T-helper 9 cell (primary cell): ENCODE data around the gene C17orf75.
"Not testable (repeated sequence)": the region's sequence is repeated elsewhere in the genome, so short reads cannot be mapped to it uniquely, and the experiment has no call there.

Experiments
- DNase-seq: peaks from one replicate; pipeline ENCODE4 v3.0.0-alpha.2; 2020

C17orf75 gene

GRCh38 chr17:32342603-32343325, 791 bp upstream of the C17orf75 start:
- DNase-seq: no peak

DNA sequence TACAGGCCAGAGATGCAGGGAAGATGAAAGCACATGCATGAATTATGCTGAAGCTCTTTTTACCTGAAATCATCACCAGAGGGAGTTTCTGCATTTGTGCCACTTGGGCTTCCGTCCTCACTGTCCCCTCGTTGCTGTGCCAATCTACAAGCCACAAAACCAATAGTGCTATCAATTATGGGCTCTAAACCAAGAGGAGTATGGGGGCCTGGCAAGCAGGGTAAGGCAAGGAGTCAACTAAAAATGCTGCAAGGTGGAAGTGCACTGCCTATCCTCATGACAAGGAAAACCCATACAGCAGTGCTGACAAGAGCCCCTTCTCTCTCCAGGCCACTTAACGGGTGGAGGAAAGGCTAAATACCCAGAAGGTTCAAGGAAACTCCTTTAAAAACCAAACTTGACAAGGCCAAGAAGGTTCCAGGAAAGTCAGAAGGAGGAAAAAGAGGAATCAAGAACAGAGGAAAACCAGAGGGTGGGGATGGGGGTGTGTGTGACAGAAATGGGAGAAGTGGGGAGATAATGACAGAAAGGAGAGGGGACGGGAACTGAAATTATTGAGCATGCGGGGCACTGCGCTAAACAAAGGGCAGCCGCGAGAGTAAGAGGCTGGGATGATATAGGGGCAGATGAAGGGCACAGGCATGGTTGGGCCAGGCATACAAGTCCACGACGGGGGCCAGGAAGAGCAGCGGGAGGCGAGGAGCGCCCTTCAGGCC, 674 bp downstream of the C17orf75 start:
- DNase-seq: peak; percentile 30

- DNase-seq: no peak
Measured at GRCh38 chr17:32335687-32336086, 6.3 kb downstream of the C17orf75 start.

- DNase-seq: no peak
Measured at GRCh38 chr17:32335046-32335445, 6.9 kb downstream of the C17orf75 start.

GRCh38 chr17:32333187-32333586, 8.8 kb downstream of the C17orf75 start:
- no peak for DNase-seq

GRCh38 chr17:32331243-32332040, 10.5 kb downstream of the C17orf75 start:
- DNase-seq: no peak

DNA sequence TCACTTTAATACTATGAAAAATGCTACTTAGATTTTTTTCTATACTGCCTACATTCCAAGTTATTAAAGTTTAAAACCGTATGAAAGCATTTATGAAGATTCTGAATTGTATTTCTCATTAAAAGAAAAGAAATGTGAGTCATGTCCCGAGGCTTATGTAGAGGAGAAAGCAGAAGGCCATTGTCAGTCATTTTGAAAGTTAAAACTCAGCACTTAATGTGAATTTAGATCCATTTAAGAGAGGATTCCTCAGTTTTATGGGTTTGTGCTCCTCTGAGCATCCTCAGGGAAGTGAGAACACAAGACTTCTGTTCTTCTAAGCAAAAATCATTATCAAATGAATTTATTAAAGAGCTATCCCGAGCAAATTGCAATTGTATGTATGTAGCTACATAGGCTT, 11.8 kb downstream of the C17orf75 start:
- DNase-seq: no peak

- no peak for DNase-seq
Measured at GRCh38 chr17:32327911-32328310, 14.1 kb downstream of the C17orf75 start.

DNA sequence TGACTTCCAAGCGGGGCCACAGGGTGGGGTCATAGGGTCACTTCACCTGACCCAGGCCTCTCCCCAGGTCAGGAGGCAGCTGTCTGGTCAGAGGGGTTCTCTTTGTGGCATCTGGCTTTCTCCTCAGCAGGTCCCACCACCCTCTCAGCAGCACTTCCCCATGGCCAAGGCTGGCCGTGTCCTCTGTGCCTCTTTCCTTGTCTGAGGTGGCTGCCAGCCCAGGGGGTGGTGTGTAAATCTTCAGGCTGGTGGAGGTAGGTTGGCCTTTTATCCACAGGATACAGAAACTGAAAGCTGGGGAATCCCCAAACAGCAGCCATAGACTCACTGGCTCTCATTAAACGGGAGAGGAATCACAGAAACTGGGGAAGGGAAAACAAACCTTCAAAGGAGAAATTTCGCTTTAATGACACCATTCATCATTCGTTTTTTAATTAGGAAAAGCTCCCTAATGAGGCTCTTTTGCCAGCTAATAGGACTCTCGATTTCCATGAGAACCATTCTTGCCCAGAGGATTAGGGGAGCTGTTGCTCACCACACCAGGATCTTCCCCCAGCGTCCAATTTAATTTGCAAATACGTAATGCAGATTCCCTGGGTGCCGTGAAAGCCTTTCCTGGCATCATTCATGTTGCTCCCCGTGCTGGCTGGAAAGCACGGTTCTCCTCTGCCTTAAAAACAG, 18.0 kb downstream of the C17orf75 start:
- no peak for DNase-seq

- no peak for DNase-seq
Measured at GRCh38 chr17:32323046-32323445, 18.9 kb downstream of the C17orf75 start.

DNA sequence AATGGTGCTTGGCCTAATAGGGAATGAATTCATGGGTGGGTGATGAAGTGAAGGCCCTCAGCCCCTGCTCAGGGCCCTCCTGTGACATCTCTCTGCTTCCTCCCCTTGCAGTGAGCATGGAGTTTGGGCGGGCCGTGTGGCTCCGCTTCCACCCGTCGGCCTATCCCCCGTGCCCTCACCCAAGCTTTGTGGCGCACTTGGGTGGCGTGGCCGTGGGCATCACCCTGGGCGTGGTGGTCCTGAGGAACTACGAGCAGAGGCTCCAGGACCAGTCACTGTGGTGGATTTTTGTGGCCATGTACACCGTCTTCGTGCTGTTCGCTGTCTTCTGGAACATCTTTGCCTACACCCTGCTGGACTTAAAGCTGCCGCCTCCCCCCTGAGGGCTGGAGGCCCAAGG, 21.1 kb downstream of the C17orf75 start:
- no peak for DNase-seq

DNA sequence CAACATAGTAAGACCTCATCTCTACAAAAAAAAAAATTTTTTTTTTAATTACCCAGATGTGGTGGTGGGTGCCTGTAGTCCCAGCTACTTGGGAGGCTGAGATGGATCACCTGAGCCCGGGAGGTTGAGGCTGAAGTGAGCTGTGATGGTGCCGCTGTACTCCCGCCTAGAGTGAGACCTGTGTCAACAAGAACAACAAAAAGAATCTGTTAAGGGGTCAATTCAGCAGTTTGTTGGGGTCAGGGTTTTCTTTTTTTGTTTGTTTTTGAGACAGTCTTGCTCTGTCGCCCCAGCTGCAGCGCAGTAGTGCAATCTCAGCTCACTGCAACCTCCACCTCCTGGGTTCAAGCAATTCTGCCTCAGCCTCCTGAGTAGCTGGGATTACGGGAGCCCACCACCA, 21.9 kb downstream of the C17orf75 start:
- not testable (repeated sequence) for DNase-seq

DNA sequence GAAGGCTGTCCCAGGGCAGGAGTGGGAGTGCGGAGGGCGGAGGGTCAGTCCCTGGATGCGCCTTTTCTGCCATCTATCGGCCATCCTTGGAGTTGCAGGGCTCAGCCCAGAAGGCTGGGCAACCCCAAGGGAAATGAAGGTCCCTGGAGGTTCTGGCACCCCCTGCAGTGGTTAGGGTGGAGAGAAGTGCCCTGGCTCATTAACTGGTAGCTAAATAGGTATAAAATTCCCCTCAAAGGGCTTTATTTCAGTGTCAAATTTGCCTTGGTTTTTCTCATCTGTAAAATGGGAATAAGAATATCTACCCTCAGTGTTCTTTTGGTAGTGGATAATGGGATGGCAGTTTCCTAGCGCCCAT, 22.4 kb downstream of the C17orf75 start:
- DNase-seq: peak; percentile 68

DNA sequence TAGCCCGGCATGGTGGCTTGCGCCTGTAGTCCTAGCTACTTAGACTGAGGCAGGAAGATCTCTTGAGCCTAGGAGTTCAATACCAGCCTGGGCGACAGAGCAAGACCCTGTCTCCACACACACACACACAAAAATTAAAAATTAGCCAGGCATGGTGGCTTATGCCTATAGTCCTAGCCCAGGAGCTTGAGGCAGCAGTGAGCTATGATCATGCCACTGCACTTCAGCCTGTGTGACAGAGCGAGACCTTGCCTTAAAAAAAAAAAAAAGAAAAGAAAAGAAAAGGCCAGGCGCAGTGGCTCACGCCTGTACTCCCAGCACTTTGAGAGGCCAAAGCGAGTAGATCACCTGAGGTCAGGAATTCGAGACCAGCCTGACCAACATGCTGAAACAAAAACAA, 23.9 kb downstream of the C17orf75 start:
- no peak for DNase-seq

DNA sequence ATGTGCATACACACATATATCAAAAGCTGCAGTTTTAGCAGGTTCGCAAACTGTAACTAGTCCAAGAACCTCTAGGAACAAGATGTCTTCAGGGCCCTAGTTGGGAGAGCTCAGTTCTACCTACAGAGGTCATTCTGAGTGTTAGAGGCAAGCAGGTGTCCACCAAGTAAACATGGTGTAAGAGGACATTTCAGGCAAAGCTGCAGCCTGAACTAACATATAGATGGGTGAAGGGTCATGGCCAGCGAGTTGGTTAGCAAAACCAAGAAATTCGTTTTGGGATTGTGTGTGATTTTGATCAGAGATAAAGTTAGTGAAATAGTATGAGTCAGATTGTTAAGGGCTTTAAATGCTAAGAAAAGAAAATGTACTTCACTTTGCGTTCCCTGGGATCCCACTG, 24.6 kb downstream of the C17orf75 start:
- DNase-seq: no peak

GRCh38 chr17:32316653-32317052, 25.3 kb downstream of the C17orf75 start:
- DNase-seq: not testable (repeated sequence)

- DNase-seq: no peak
Measured at GRCh38 chr17:32315171-32315570, 26.8 kb downstream of the C17orf75 start.

DNA sequence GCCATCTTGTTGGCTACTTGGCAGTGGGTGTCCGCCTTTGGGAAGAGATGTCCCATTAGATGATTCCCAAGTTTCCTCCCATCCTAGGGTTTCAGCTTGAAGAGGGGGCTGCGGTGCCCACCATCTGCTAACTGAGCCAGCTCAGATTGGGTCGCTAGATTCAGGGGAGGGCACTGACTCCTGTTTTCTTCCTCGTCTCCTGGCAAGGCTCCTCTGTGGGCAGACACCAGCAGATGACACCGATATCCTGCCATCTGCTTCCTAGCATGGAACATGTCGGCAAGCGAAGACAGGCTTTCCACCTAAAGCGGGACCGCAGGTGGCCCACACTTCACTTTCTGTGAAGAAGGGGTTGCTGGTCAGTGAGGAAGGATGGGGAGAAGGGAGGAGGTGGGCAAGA, 27.3 kb downstream of the C17orf75 start:
- no peak for DNase-seq

DNA sequence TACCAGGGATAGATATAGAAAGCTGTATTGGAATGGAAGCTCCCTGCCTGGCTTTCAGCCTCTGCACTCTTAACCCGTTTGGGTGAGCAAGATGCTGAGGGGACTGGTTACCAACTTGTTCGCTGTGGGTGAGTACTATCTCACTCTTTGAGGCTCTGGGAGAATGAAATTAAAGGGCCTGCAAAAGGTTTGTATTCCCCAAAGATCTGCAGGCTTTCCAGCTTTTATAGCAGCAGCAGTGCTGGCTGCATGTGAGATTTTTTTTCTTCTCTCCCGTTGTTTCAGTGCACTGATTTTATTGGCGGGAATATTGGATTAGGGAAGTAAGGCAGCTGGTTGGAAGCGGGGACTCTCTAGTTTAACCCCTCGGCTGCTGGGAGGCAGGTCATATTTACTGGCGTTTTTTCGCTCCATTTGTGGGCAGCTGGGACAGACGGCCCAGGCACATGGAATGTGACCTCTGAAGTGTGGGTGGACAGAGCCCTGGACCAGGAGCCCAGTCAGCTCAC, 30.9 kb downstream of the C17orf75 start:
- DNase-seq: no peak

- DNase-seq: no peak
Measured at GRCh38 chr17:32307658-32308057, 34.3 kb downstream of the C17orf75 start.

DNA sequence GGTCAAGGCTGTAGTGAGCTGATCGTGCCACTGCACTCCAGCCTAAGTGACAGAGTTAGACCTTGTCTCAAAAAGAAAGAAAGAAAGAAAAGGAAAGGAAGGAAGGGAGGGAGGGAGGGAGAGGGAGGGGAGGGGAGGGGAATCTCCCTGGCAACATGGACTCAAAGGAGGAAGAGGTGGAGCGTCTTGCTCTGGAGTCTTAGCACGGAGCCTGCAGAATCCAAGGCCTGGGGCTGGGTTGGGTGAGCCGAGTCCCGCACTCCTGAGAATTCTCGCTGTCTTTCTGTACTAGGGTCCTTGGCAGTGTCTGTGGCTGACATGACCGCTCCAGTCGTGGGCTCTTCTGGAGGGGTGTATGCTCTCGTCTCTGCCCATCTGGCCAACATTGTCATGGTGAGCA, 36.9 kb downstream of the C17orf75 start:
- no peak for DNase-seq

- no peak for DNase-seq
Measured at GRCh38 chr17:32303781-32304288, 38.1 kb downstream of the C17orf75 start.
